Mesodermal cell (in vitro differentiated cells): ENCODE measurements around the gene TUBB6.

ENCODE experiments used
- H3K27ac ChIP-seq: 2 replicates; pipeline ENCODE4 v1.7.0; 2013; ENCODE audit warnings: mild to moderate bottlenecking, low read depth, low read length, moderate library complexity; ENCODE audit not compliant: severe bottlenecking
- H3K36me3 ChIP-seq: 2 replicates; pipeline ENCODE4 v1.7.1; 2013; ENCODE audit warnings: mild to moderate bottlenecking, low read length, moderate library complexity; ENCODE audit not compliant: control insufficient read depth, insufficient read depth
- H3K4me1 ChIP-seq: one replicate; pipeline ENCODE4 v1.7.1; 2013; ENCODE audit warnings: mild to moderate bottlenecking, low read length; ENCODE audit not compliant: insufficient read depth, control insufficient read depth, poor library complexity, severe bottlenecking
- H3K4me3 ChIP-seq: 2 replicates; pipeline ENCODE4 v1.7.0; 2013; ENCODE audit warnings: low read length, control low read depth, mild to moderate bottlenecking; ENCODE audit not compliant: insufficient read depth, poor library complexity, severe bottlenecking; ENCODE audit errors: extremely low read depth
- H3K9me3 ChIP-seq: 2 replicates; pipeline ENCODE4 v1.7.1; 2013; ENCODE audit warnings: mild to moderate bottlenecking, low read length, moderate library complexity; ENCODE audit not compliant: control insufficient read depth
- WGBS, 2 experiments: methylation state at CpG; one replicate each; pipeline ENCODE4 v1.1.5; 2013; ENCODE audit warnings: missing lambda C conversion rate in 2 of 2; ENCODE audit not compliant: insufficient coverage in 2 of 2; 5-methylcytosine and 5-hydroxymethylcytosine counted together

The TUBB6 gene

DNA sequence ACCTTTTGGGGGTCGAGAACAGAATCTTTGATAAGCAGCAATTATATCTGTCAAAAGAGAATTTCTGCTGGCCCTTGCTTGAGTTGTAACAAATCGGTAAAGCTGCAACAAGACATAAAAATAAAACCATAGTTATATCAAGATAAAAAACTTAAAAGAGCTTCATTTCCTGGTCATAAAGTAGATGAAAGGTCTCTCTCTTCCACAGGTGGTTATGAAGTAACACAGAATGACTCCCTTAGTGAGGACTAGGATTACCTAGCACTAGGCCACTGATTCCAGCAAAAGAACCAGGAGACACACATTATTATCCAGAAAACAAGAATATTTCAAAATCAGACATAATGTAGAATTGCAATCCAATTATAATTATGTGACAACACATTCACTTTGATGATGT, 63.5 kb downstream of the TUBB6 start:
- Histone ChIP-seq H3K27ac (no peak overlapping the region), H3K4me1 (peaks cover 13% of the 10 kb centered on the region), H3K4me3 (no peak overlapping the region), H3K36me3 (peaks cover 53% of the 10 kb centered on the region), H3K9me3 (no peaks in the 10 kb centered on the region)
- WGBS, 2 experiments, result 100% methylated on average over 1 of the region's 2 CpGs; no CpG with 5 or more reads in 1 of the 2 experiments

DNA sequence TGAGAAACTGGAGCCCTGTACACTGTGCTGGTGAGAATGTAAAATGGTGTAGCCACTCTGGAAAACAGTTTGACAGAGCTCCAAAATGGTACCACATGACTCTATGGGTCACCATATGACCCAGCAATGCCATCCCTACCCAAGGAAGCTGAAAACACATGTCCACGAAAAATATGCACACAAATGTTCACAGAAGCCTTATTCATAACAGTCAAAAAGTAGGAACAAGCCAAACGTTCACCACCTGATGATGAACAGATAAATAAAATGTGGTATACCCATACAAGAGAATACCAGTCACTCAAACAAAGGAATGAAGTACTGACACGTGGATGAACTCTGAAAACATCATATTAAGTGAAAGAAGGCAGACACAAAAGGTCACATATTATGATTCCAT, 64.4 kb downstream of the TUBB6 start:
- WGBS, 2 experiments, result no CpG with 5 or more reads among the region's 3 CpGs
- no peak overlapping the region for H3K27ac ChIP-seq
- H3K9me3 ChIP-seq, result no peaks in the 10 kb centered on the region
- H3K36me3 ChIP-seq, result peaks cover 45% of the 10 kb centered on the region
- peaks cover 13% of the 10 kb centered on the region for H3K4me1 ChIP-seq
- H3K4me3 ChIP-seq, result no peak overlapping the region

DNA sequence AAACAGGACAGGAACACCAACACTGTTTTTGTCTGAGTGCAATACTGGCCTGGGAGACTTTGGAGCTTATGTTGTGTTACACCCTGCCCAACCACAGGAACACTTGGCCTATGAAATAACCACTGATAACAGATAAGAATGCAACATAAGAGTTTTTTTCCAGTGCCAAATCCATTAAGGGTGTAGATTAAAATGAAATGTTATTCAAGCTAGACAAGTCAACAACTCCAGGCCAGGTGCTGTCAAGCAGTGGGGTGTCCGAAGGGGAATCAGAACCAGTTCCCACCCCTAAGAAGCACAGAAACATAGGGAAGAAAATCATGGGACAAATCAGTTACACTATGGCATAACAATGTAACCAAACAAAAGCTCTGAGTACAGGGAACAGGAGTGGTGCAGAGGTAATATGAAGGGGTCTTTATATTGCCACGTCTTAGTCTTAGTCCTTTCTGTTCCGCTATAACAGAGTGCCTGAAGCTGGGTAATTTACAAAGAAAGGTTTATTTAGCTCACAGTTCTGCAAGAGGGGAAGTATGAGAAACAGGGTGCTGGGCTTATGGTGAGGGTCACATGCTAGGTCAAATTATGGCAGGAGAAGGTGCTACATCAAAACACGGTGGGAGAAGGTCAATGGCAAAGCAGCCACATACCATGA, 65.2 kb downstream of the TUBB6 start:
- peaks cover 13% of the 10 kb centered on the region for H3K4me1 ChIP-seq
- whole genome bisulfite sequencing, 2 experiments, result 91 to 100% methylated on average over 1 to 2 of the region's 4 CpGs
- no peak overlapping the region for H3K27ac ChIP-seq
- H3K9me3 ChIP-seq, result no peaks in the 10 kb centered on the region
- H3K36me3 ChIP-seq, result peaks cover 42% of the 10 kb centered on the region
- H3K4me3 ChIP-seq, result no peak overlapping the region

DNA sequence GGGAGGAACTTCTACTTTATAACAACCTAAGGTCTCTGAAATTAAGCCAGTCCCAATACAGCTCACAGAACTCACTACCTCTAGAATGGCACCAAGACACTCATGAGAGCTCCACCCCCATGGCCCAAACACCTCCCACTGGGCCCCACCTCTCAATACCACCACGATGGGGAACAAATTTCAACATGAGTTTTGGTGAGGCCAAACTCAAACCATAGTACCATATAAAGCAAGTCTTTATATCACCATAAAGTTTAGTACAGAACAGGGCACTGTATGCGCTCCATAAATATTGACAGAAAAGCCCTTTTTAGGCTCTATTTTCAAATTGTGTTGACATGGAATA, 65.7 kb downstream of the TUBB6 start:
- 85% methylated on average over 2 of the region's 2 CpGs; no CpG with 5 or more reads in 1 of the 2 experiments for WGBS, 2 experiments
- Histone ChIP-seq H3K27ac (no peak overlapping the region), H3K4me1 (peaks cover 9% of the 10 kb centered on the region)

DNA sequence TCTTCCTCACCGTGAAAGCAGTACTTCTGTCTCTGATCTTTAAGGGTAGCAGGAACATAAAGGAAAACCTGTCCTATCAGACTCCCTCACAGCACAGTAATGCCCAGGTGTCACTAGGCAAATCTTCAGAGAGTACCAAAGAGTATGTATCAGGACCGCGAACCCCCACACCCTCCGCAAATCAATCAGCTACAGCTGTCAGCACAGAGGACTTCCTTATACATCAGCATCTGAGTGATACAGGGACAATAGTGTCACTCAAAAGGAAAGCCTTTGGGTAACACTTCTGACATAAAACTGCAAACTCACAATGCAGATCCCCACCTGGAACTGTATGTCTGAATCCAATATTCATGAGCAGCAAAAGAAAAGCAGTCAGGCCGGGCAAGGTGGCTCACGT, 66.4 kb downstream of the TUBB6 start:
- WGBS, 2 experiments, result 85 to 97% methylated on average over 5 to 6 of the region's 6 CpGs
- no peak overlapping the region for H3K4me3 ChIP-seq
- peaks cover 36% of the 10 kb centered on the region for H3K36me3 ChIP-seq
- H3K9me3 ChIP-seq, result no peaks in the 10 kb centered on the region
- H3K27ac ChIP-seq, result no peak overlapping the region
- peaks cover 4% of the 10 kb centered on the region for H3K4me1 ChIP-seq

More for the DNA sequence above, 65.7 kb downstream of the TUBB6 start:
- no peak overlapping the region for H3K4me3 ChIP-seq
- peaks cover 42% of the 10 kb centered on the region for H3K36me3 ChIP-seq
- no peaks in the 10 kb centered on the region for H3K9me3 ChIP-seq
